AG10803 (cell line): Measurements from ENCODE around the gene ARHGAP22.

ENCODE experiments used
- DNase-seq: peaks from one replicate; pipeline ENCODE4 v3.0.0; 2010; ENCODE audit warnings: low read depth
- H3K4me3 ChIP-seq: 2 replicates; pipeline ENCODE4 v1.5.1; 2011; ENCODE audit warnings: mild to moderate bottlenecking, low read length, control low read depth
- CTCF ChIP-seq: conservative IDR thresholded peaks from 2 replicates; pipeline ENCODE4 v1.5.1; 2011; ENCODE audit warnings: mild to moderate bottlenecking, low read length, control low read depth, inconsistent platforms

The ARHGAP22 gene

GRCh38 chr10:48600645-48601505, 4.0 kb downstream of the ARHGAP22 start:
- H3K4me3 ChIP-seq = no peak overlapping the region
- DNase-seq = no peak
- no peak for TF ChIP-seq CTCF

GRCh38 chr10:48599830-48600134, 5.1 kb downstream of the ARHGAP22 start:
- no peak for DNase-seq
- no peak overlapping the region for H3K4me3 ChIP-seq
- no peak for TF ChIP-seq CTCF

- no peak for DNase-seq
- TF ChIP-seq CTCF = no peak
- no peak overlapping the region for H3K4me3 ChIP-seq
These were observed 5.7 kb downstream of the ARHGAP22 start for GRCh38 chr10:48598936-48599829.

GRCh38 chr10:48598243-48598935, 6.5 kb downstream of the ARHGAP22 start:
- no peak for DNase-seq
- no peak overlapping the region for H3K4me3 ChIP-seq
- no peak for TF ChIP-seq CTCF

GRCh38 chr10:48595539-48595932, 9.3 kb downstream of the ARHGAP22 start:
- no peak for DNase-seq
- no peak overlapping the region for H3K4me3 ChIP-seq
- TF ChIP-seq CTCF = no peak

GRCh38 chr10:48594803-48595538, 9.9 kb downstream of the ARHGAP22 start:
- TF ChIP-seq CTCF = no peak
- H3K4me3 ChIP-seq = no peak overlapping the region
- DNase-seq = no peak
